ENCODE results near the gene ZWILCH. TPM values are rescaled to one million over a fixed set of nuclear protein-coding genes. Genes with fewer than 3 reads are reported as not detected.

Gene ZWILCH
- total and polyA plus RNA-seq, 2 of the 4 experiments (the other 2 are of a cell fraction) = 10.5 to 22.2 TPM

DNA sequence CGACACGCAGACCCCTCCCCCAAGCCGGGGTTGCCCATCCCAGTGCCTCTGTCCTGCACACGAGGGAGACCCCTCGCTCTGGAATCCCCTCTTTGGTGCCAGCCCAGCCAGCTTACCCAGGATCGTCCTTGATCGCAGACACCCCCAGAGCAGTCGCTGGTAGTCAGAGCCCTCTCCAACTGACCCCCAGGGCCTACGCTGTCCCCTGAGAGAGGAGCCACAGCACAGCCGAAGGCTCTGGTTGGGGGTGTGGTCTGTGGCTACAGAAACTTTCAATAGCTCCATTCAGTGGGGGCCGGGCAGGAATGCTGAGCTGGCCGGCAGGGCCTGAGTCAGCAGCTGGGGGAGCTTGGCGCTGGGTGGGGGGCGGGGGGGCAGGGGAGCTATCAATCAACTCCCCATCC is 60.6 kb downstream of the ZWILCH start, which contains the start of gene LCTL:
Gene LCTL (minus strand): TSS at position 258 of the 404 bp plus-strand sequence. CDS start 633 bp downstream, outside the sequence.
- H3K4me1 ChIP-seq (ENCODE audit: control insufficient read depth, insufficient read depth, low read length) = peaks cover 11% of the 10 kb centered on the region
- H3K27ac ChIP-seq (ENCODE audit: insufficient read depth, low read length) = 0 out of 2 replicates have a peak within 1 kb of the TSS, but pooled peaks have one; percentile 33
- peak; percentile 94 for ATAC-seq (ENCODE audit: low read depth)
- H3K79me1 ChIP-seq (ENCODE audit: low read depth in 1 of 2, low read length in 2 of 2) = peaks cover 0 to 3% of the 10 kb centered on the region in 2 experiments; a peak in 1 of 4 replicates
- no peak within 1 kb of the TSS for H2BK5ac ChIP-seq (ENCODE audit: low read depth, low read length, poor library complexity, severe bottlenecking)
- H3K4me3 ChIP-seq (ENCODE audit: insufficient read depth, low read depth, low read length) = no peak within 1 kb of the TSS
- peaks cover 6% of the 10 kb centered on the region for H3K9me1 ChIP-seq (ENCODE audit: insufficient read depth, low read length)
- no TSS peak for BruUV-seq (replicated peaks)
- H3K9ac ChIP-seq (ENCODE audit: low read depth, low read length) = peak within 1 kb of the TSS; percentile 30; the same call in 1 of the 2 replicates
- intact Hi-C loops (cut with micrococcal nuclease) = no loop called here
- no peaks in the 10 kb centered on the region for H3K9me3 ChIP-seq (ENCODE audit: control insufficient read depth, insufficient read depth, low read length)
- H2BK15ac ChIP-seq (ENCODE audit: low read depth, low read length) = peak within 1 kb of the TSS; percentile 93; the same call in 1 of the 3 replicates
- peak within 1 kb of the TSS; percentile 72 for H2BK20ac ChIP-seq (ENCODE audit: low read depth, low read length)
- H3K14ac ChIP-seq (replicated peaks; ENCODE audit: low read depth, low read length) = peak within 1 kb of the TSS; percentile 71
- 33% methylated on average over 3 of the region's 14 CpGs; no CpG with 5 or more reads in 1 of the 2 experiments for WGBS, 2 experiments (ENCODE audit: extremely low coverage in 2 of 2, insufficient read length in 1 of 2)
- in situ Hi-C loops (cut with MboI; ENCODE audit: low sequenced_read_pairs) = no loop called here
- no peaks in the 10 kb centered on the region for H4K20me1 ChIP-seq (ENCODE audit: insufficient read depth, low read length)
- CTCF ChIA-PET = interaction anchor here (0.6 kb wide), 3 partner anchors 10 to 797 kb away, joined by 3 read pairs; no protein-coding TSS in a partner anchor
- H2BK120ac ChIP-seq (ENCODE audit: low read depth, low read length) = peak within 1 kb of the TSS; percentile 76
- peak within 1 kb of the TSS; percentile 92 for H2AK5ac ChIP-seq (ENCODE audit: low read depth, low read length)
- DNase-seq = peak; percentile 72
- no peak within 1 kb of the TSS for H3K56ac ChIP-seq (ENCODE audit: extremely low read depth, insufficient read depth, low read length)
- dilution Hi-C loops (cut with HindIII; ENCODE audit: low sequenced_read_pairs, unreplicated experiment) = no loop called here
- peak within 1 kb of the TSS; percentile 67 for H3K4me2 ChIP-seq (ENCODE audit: low read depth, low read length)
- H4K5ac ChIP-seq (ENCODE audit: low read depth, low read length) = peak within 1 kb of the TSS; percentile 81
- H3K4ac ChIP-seq (ENCODE audit: low read depth, low read length) = peak within 1 kb of the TSS; percentile 87
- POLR2A ChIA-PET (ENCODE audit: unreplicated experiment) = interaction anchor here (1.1 kb wide), 1 partner anchor 12 kb away, joined by 4 read pairs; no protein-coding TSS in a partner anchor
- H4K91ac ChIP-seq (ENCODE audit: insufficient read depth, low read depth, low read length) = peak within 1 kb of the TSS; percentile 38
- H3K27me3 ChIP-seq (ENCODE audit: control insufficient read depth, insufficient read depth, low read length) = no peaks in the 10 kb centered on the region
- TF ChIP-seq RAD21 (IDR thresholded peaks at IDR 0.05; ENCODE audit: low read length) = no peak
- TF ChIP-seq CHD1 (IDR thresholded peaks at IDR 0.05; ENCODE audit: low read depth, low read length) = no peak
- no peak for TF ChIP-seq NFE2L2 (IDR thresholded peaks at IDR 0.05; ENCODE audit: low read depth, low read length)
- TF ChIP-seq MAZ (IDR thresholded peaks at IDR 0.05; ENCODE audit: borderline replicate concordance, low read depth, low read length) = no peak
- no peak for TF ChIP-seq SMC3 (IDR thresholded peaks at IDR 0.05; ENCODE audit: low read depth, low read length)
- TF ChIP-seq FOS (IDR thresholded peaks at IDR 0.05; ENCODE audit: low read depth, low read length) = no peak
- peak; percentile 74 for TF ChIP-seq MAFK (IDR thresholded peaks at IDR 0.05; ENCODE audit: low read depth, low read length)
- H2AK9ac ChIP-seq (replicated peaks; ENCODE audit: low read depth, low read length, poor library complexity) = peak within 1 kb of the TSS; percentile 96
- peak within 1 kb of the TSS; percentile 80 to 91; a peak in 3 of 4 replicates for H4K8ac ChIP-seq (ENCODE audit: low read depth in 2 of 2, low read length in 2 of 2)
- H3K36me3 ChIP-seq (ENCODE audit: control insufficient read depth, insufficient read depth, low read length) = no peaks in the 10 kb centered on the region
- H3K23ac ChIP-seq (ENCODE audit: low read depth, low read length) = peak within 1 kb of the TSS; percentile 63; the same call in 1 of the 2 replicates
- H3K18ac ChIP-seq (ENCODE audit: low read depth, low read length) = peak within 1 kb of the TSS; percentile 22; the same call in 1 of the 2 replicates
- peak within 1 kb of the TSS; percentile 94 for H2AFZ ChIP-seq (replicated peaks; ENCODE audit: low read length, poor library complexity)
